Brain microvascular endothelial cell (primary cell): Measurements from ENCODE around the gene PIGU.

Experiments used
- DNase-seq: peaks from one replicate; pipeline ENCODE4 v3.0.0-alpha.2; 2020
- H3K27ac ChIP-seq: fragments of 250-450 bp; sonication (Bioruptor Pico); 2 replicates; pipeline ENCODE4 v1.5.1; 2020; ENCODE audit warnings: mild to moderate bottlenecking, moderate library complexity
- H3K27me3 ChIP-seq: fragments of 250-450 bp; sonication (Bioruptor Pico); replicated peaks from 2 replicates; pipeline ENCODE4 v1.5.1; 2020; ENCODE audit warnings: mild to moderate bottlenecking
- H3K36me3 ChIP-seq: fragments of 250-450 bp; sonication (Bioruptor Pico); replicated peaks from 2 replicates; pipeline ENCODE4 v1.5.1; 2020; ENCODE audit warnings: mild to moderate bottlenecking
- H3K4me3 ChIP-seq: 2 replicates; pipeline ENCODE4 v1.5.1; 2011; ENCODE audit warnings: low read depth, mild to moderate bottlenecking, control low read depth, low read length, moderate library complexity
- CTCF ChIP-seq: IDR thresholded peaks from 2 replicates; pipeline ENCODE4 v1.5.1; 2011; ENCODE audit warnings: low read depth, mild to moderate bottlenecking, moderate library complexity, low read length, control low read depth, inconsistent platforms; ENCODE audit errors: missing control alignments
- in situ Hi-C: cut with HindIII; loops from 2 replicates; pipeline ENCODE4 v1.10.0; 2017; ENCODE audit warnings: low sequenced_read_pairs, low pct_ligation_motif_present

PIGU gene

DNA sequence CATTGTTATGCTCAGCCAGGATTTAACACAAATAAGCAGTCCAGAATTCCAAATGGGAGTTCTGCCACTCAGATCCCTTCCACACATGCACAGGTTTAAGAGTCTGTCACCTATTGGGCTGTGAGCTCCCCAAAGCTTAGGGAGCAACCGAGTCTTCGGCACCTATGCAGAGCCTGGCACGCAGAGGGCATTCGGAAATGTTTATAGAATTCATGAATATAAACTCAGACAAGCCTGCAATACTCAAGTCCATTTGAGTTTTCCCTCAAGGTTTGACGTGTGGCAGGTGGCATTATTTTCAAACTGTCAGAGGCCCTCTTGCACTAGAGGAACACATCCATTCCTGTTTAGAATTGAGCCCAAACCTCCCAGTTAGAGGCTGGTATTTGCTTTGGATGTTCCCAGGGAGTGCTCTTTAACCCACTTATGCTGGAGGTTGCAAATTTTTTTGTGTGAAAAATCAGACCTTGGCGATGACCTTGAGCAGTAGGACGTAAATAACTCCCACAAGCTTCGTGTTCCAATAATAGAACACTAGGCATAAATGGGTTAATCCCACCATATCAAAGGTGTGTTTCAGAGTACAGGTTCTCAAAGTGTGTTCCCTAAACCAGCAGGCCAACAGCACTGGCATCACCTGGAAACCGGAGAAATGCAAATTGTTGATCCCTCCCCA is 90.3 kb downstream of the PIGU start:
- no peak for DNase-seq
- no peak for TF ChIP-seq CTCF
- in situ Hi-C loops, result no loop called here
- Histone ChIP-seq H3K27me3 (no peaks in the 10 kb centered on the region), H3K36me3 (peaks cover 6% of the 10 kb centered on the region), H3K27ac (no peak overlapping the region), H3K4me3 (no peak overlapping the region)

GRCh38 chr20:34585019-34585418 is 91.9 kb downstream of the PIGU start:
- in situ Hi-C loops, result no loop called here
- Histone ChIP-seq H3K27ac (no peak overlapping the region), H3K36me3 (peaks cover 6% of the 10 kb centered on the region), H3K4me3 (no peak overlapping the region), H3K27me3 (no peaks in the 10 kb centered on the region)
- DNase-seq, result no peak
- TF ChIP-seq CTCF, result no peak

GRCh38 chr20:34583544-34583943 is 93.3 kb downstream of the PIGU start:
- no peak overlapping the region for H3K4me3 ChIP-seq
- H3K27me3 ChIP-seq, result no peaks in the 10 kb centered on the region
- in situ Hi-C loops, result no loop called here
- peaks cover 6% of the 10 kb centered on the region for H3K36me3 ChIP-seq
- no peak for TF ChIP-seq CTCF
- no peak for DNase-seq
- H3K27ac ChIP-seq, result no peak overlapping the region

GRCh38 chr20:34582911-34583310 is 94.0 kb downstream of the PIGU start:
- Histone ChIP-seq H3K4me3 (no peak overlapping the region), H3K36me3 (peaks cover 6% of the 10 kb centered on the region), H3K27ac (no peak overlapping the region), H3K27me3 (no peaks in the 10 kb centered on the region)
- no peak for DNase-seq
- TF ChIP-seq CTCF, result no peak
- in situ Hi-C loops, result no loop called here

DNA sequence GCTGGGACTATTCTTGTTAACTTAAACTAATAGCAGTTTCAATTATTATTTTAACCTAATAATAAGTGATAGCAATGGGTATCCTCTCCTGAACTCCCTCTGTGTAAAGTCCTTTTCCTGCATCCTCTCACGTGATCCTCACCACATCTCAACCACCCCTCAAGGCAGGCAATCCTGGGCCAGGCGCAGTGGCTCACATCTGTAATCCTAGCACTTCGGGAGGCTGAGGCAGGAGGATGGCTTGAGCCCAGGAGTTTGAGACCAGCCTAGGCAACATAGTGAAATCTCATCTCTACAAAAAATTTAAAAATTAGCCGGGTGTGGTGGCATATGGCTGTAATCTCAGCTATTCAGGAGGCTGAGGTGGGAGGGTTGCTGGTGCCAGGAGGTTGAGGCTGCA is 94.7 kb downstream of the PIGU start:
- TF ChIP-seq CTCF, result no peak
- no peak overlapping the region for H3K27ac ChIP-seq
- no peak overlapping the region for H3K4me3 ChIP-seq
- in situ Hi-C loops, result no loop called here
- H3K36me3 ChIP-seq, result peaks cover 6% of the 10 kb centered on the region
- H3K27me3 ChIP-seq, result no peaks in the 10 kb centered on the region
- no peak for DNase-seq

DNA sequence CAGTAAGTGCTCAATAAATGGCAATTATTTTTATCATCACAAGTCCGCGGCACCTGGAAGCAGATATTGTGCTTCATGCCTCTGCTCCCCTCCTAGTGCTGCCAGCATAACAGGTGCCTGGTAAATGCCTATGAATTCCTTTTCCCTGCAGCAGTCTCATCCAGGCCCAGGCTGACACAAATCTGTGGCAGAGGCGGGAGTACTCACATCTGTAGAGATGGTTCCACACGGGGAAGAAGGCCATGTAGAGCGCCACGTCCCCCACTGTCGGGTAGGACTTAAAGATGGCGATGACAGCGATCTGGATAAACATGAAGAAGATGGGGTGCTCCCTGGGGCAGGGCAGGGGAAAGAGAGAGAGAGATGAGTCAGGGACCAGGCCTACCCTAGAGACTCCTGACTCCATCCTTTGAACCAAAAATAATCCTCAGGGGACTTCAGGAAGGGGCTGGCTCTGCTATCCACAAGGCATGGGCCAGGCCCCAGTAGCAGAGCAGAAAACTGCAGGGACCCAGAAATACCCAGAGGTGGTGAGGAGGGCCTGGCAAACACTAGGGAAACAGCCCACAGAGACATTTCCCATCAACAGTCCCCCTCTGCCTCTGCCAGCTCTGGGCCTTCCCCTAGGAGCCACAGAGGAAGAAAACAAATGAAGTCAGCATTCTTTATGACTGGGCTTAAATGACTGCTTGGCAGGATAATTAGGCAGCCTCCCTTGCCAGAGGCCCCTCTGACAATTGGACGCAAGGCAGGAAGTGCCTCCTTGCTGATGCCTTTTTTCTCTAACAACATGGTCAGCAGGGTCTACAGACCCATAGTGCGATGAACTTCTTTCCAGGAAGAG is 95.3 kb downstream of the PIGU start:
- Histone ChIP-seq H3K36me3 (peaks cover 6% of the 10 kb centered on the region), H3K27me3 (no peaks in the 10 kb centered on the region), H3K4me3 (no peak overlapping the region), H3K27ac (no peak overlapping the region)
- in situ Hi-C loops, result no loop called here
- no peak for TF ChIP-seq CTCF
- DNase-seq, result peak; percentile 17
